ENCODE results near the gene TFDP3.

Gene TFDP3

GRCh38 chrX:133218329-133218728 is at the start of gene TFDP3:
TSS of gene TFDP3 (minus strand) at chrX:133218354. CDS start at chrX:133218259, 95 bp downstream.
- DNase-seq (ENCODE audit: low read depth) = no peak

- DNase-seq (ENCODE audit: low read depth) = no peak
Observed at GRCh38 chrX:133267621-133268020, 49.5 kb upstream of the TFDP3 start.

- DNase-seq (ENCODE audit: low read depth) = no peak
Observed at GRCh38 chrX:133265331-133265730, 47.2 kb upstream of the TFDP3 start.

- no peak for DNase-seq (ENCODE audit: low read depth)
Observed at GRCh38 chrX:133258481-133258880, 40.3 kb upstream of the TFDP3 start.

GRCh38 chrX:133254666-133255065 is 36.5 kb upstream of the TFDP3 start:
- no peak for DNase-seq (ENCODE audit: low read depth)

GRCh38 chrX:133251204-133251603 is 33.0 kb upstream of the TFDP3 start:
- no peak for DNase-seq (ENCODE audit: low read depth)

GRCh38 chrX:133250184-133251100 is 32.3 kb upstream of the TFDP3 start:
- DNase-seq (ENCODE audit: low read depth) = no peak

GRCh38 chrX:133249266-133250058 is 31.3 kb upstream of the TFDP3 start:
- DNase-seq (ENCODE audit: low read depth) = no peak

- no peak for DNase-seq (ENCODE audit: low read depth)
Observed at GRCh38 chrX:133248177-133248576, 30.0 kb upstream of the TFDP3 start.

- DNase-seq (ENCODE audit: low read depth) = no peak
Observed at GRCh38 chrX:133246921-133247320, 28.8 kb upstream of the TFDP3 start.

- DNase-seq (ENCODE audit: low read depth) = no peak
Observed at GRCh38 chrX:133235830-133236229, 17.7 kb upstream of the TFDP3 start.

- no peak for DNase-seq (ENCODE audit: low read depth)
Observed at GRCh38 chrX:133232331-133232730, 14.2 kb upstream of the TFDP3 start.

GRCh38 chrX:133229361-133229760 is 11.2 kb upstream of the TFDP3 start:
- no peak for DNase-seq (ENCODE audit: low read depth)

- DNase-seq (ENCODE audit: low read depth) = no peak
Observed at GRCh38 chrX:133215747-133216146, 2.4 kb downstream of the TFDP3 start.

GRCh38 chrX:133215017-133215416 is 3.1 kb downstream of the TFDP3 start:
- no peak for DNase-seq (ENCODE audit: low read depth)

- DNase-seq (ENCODE audit: low read depth) = no peak
Observed at GRCh38 chrX:133214301-133214700, 3.9 kb downstream of the TFDP3 start.

- DNase-seq (ENCODE audit: low read depth) = no peak
Observed at GRCh38 chrX:133213117-133213516, 5.0 kb downstream of the TFDP3 start.

GRCh38 chrX:133207751-133208150 is 10.4 kb downstream of the TFDP3 start:
- DNase-seq (ENCODE audit: low read depth) = no peak

- no peak for DNase-seq (ENCODE audit: low read depth)
Observed at GRCh38 chrX:133191739-133192039, 26.5 kb downstream of the TFDP3 start.

GRCh38 chrX:133190877-133191738 is 27.0 kb downstream of the TFDP3 start:
- no peak for DNase-seq (ENCODE audit: low read depth)

- no peak for DNase-seq (ENCODE audit: low read depth)
Observed at GRCh38 chrX:133189195-133189594, 29.0 kb downstream of the TFDP3 start.

GRCh38 chrX:133188631-133189030 is 29.5 kb downstream of the TFDP3 start:
- no peak for DNase-seq (ENCODE audit: low read depth)
